Caco-2 (cell line): Measurements from ENCODE around the gene PADI4. TPM values are rescaled to one million over a fixed set of nuclear protein-coding genes. Genes with fewer than 3 reads are reported as not detected.

Source experiments
- BruUV-seq: library from RNA; stranded (reverse); fragments of 400-500 nt; replicated peaks from 2 replicates; lab custom pipeline; 2021; lab: Mats Ljungman, UMichigan
- CTCF ChIA-PET: fragments of 300-600 bp; sonication (Branson Sonifier 250); formaldehyde crosslinking; loops from one replicate; lab custom pipeline; 2022; ENCODE audit warnings: antibody characterized with exemption; lab: Charles Lee
- POLR2A ChIA-PET: fragments of 300-600 bp; sonication (Branson Sonifier 250); formaldehyde crosslinking; loops from one replicate; lab custom pipeline; 2022; ENCODE audit warnings: antibody characterized with exemption; lab: Charles Lee
- DNase-seq, 2 experiments: peaks; one replicate each; pipeline versions ENCODE4 v3.0.0 to v3.0.0-alpha.2; 2020 to 2022
- H3K27me3 ChIP-seq: replicated peaks from 2 replicates; pipeline ENCODE4 v1.6.0; 2011; ENCODE audit warnings: low read length; ENCODE audit not compliant: control insufficient read depth, insufficient read depth
- H3K36me3 ChIP-seq: 2 replicates; pipeline ENCODE4 v1.5.1; 2011; ENCODE audit warnings: low read length; ENCODE audit not compliant: control insufficient read depth, insufficient read depth
- H3K4me1 ChIP-seq: fragments of 250-450 bp; sonication (Bioruptor Pico); 2 replicates; pipeline ENCODE4 v1.5.1; 2020; ENCODE audit warnings: mild to moderate bottlenecking
- H3K4me3 ChIP-seq: 2 replicates; pipeline ENCODE4 v1.5.1; 2011; ENCODE audit warnings: low read depth, mild to moderate bottlenecking, control low read depth, low read length
- H3K9me3 ChIP-seq: fragments of 250-450 bp; sonication (Bioruptor Pico); 2 replicates; pipeline ENCODE4 v1.5.1; 2020; ENCODE audit warnings: mild to moderate bottlenecking, moderate library complexity
- H3K27ac Mint-ChIP-seq: one replicate; pipeline ENCODE4 v1.8.0; 2022; ENCODE audit warnings: mixed read lengths; ENCODE audit not compliant: unreplicated experiment
- H3K27me3 Mint-ChIP-seq: one replicate; pipeline ENCODE4 v1.8.0; 2022; ENCODE audit warnings: mixed read lengths; ENCODE audit not compliant: insufficient read depth, unreplicated experiment
- H3K36me3 Mint-ChIP-seq: one replicate; pipeline ENCODE4 v1.8.0; 2022; ENCODE audit warnings: mild to moderate bottlenecking, mixed read lengths; ENCODE audit not compliant: insufficient read depth, unreplicated experiment
- H3K4me1 Mint-ChIP-seq: one replicate; pipeline ENCODE4 v1.8.0; 2022; ENCODE audit warnings: low read depth, mixed read lengths; ENCODE audit not compliant: unreplicated experiment
- H3K4me3 Mint-ChIP-seq: one replicate; pipeline ENCODE4 v1.8.0; 2022; ENCODE audit warnings: mild to moderate bottlenecking, moderate library complexity, mixed read lengths; ENCODE audit not compliant: unreplicated experiment
- H3K9me3 Mint-ChIP-seq: one replicate; pipeline ENCODE4 v1.8.0; 2022; ENCODE audit warnings: mixed read lengths; ENCODE audit not compliant: unreplicated experiment
- intact Hi-C: fragments of 100-400 bp; cut with micrococcal nuclease; formaldehyde crosslinking; loops from one replicate; pipeline ENCODE4 v1.10.0; 2022; ENCODE audit not compliant: unreplicated experiment
- total RNA-seq: library from RNA; stranded (reverse); gene quantifications from 2 replicates; pipeline ENCODE4 v1.2.3, GENCODE V29; 2022
- TF ChIP-seq, protein P1 (sequence below), 2 experiments: fragments of 200-600 bp in 1 of 2; IDR thresholded peaks; 1 replicate in 1 of 2; 2 replicates in 1 of 2; pipeline versions ENCODE4 v1.5.1 to v1.8.0; 2011 to 2022; ENCODE audit warnings: antibody characterized with exemption in 1 of 2, control low read depth in 1 of 2, inconsistent platforms in 1 of 2, low read depth in 1 of 2, low read length in 1 of 2, mild to moderate bottlenecking in 1 of 2, moderate library complexity in 1 of 2; ENCODE audit not compliant: insufficient read depth in 1 of 2, severe bottlenecking in 1 of 2, unreplicated experiment in 1 of 2

PADI4 gene
- total RNA-seq, 1 experiment from 2014 or later = not detected

DNA sequence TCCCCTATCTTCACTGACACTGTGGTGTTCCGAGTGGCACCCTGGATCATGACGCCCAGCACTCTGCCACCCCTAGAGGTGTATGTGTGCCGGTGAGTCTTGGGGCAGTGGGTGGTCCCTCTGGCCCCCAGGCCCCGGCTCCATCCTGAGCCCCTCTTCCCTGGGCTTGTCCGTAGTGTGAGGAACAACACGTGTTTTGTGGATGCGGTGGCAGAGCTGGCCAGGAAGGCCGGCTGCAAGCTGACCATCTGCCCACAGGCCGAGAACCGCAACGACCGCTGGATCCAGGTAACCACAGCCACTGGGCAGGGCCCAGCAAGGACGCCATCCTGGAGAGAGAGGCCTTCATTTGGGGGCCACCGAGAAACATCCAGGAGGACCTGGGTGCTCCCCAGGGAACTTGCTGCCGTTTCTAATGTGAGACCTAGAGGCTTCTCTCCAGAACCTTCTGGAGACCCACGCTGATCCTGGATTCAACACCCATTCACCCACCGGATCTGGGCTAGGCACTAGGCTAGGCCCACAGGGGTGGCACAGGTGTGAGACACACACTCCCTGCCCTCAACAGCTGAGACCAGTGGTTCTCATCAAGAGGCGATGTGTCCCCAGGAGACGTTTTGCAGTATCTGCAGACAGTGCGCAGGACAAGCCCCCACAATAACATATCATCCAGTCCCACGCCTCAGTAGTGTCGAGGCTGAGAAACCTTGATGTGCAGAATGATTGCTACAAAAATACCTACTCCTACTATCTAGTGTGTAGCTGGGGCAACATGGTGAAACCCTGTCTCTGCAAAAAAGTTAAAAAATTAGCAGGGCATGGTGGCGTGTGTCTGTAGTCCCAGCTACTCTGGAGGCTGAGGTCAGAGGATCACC, 36.9 kb upstream of the PADI4 start:
- intact Hi-C loops = no loop called here
- Histone ChIP-seq H3K4me1 (no peaks in the 10 kb centered on the region), H3K9me3 (no peaks in the 10 kb centered on the region), H3K4me3 (no peak overlapping the region), H3K36me3 (no peaks in the 10 kb centered on the region), H3K27me3 (no peaks in the 10 kb centered on the region)
- ChIA-PET POLR2A (no interaction called here), CTCF (no interaction called here)
- H3K4me1 Mint-ChIP-seq = no peaks in the 10 kb centered on the region
- no peak overlapping the region for H3K27ac Mint-ChIP-seq
- H3K27me3 Mint-ChIP-seq = no peaks in the 10 kb centered on the region
- TF ChIP-seq, protein P1, sequence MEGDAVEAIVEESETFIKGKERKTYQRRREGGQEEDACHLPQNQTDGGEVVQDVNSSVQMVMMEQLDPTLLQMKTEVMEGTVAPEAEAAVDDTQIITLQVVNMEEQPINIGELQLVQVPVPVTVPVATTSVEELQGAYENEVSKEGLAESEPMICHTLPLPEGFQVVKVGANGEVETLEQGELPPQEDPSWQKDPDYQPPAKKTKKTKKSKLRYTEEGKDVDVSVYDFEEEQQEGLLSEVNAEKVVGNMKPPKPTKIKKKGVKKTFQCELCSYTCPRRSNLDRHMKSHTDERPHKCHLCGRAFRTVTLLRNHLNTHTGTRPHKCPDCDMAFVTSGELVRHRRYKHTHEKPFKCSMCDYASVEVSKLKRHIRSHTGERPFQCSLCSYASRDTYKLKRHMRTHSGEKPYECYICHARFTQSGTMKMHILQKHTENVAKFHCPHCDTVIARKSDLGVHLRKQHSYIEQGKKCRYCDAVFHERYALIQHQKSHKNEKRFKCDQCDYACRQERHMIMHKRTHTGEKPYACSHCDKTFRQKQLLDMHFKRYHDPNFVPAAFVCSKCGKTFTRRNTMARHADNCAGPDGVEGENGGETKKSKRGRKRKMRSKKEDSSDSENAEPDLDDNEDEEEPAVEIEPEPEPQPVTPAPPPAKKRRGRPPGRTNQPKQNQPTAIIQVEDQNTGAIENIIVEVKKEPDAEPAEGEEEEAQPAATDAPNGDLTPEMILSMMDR (IDR thresholded peaks at IDR 0.05; ENCODE audit: insufficient read depth in 1 of 2, low read depth in 1 of 2, low read length in 1 of 2, severe bottlenecking in 1 of 2, unreplicated experiment in 1 of 2) = no peak
- H3K4me3 Mint-ChIP-seq = no peak overlapping the region
- no TSS peak for BruUV-seq
- no peak for DNase-seq
- H3K36me3 Mint-ChIP-seq = no peaks in the 10 kb centered on the region
- H3K9me3 Mint-ChIP-seq = no peaks in the 10 kb centered on the region

DNA sequence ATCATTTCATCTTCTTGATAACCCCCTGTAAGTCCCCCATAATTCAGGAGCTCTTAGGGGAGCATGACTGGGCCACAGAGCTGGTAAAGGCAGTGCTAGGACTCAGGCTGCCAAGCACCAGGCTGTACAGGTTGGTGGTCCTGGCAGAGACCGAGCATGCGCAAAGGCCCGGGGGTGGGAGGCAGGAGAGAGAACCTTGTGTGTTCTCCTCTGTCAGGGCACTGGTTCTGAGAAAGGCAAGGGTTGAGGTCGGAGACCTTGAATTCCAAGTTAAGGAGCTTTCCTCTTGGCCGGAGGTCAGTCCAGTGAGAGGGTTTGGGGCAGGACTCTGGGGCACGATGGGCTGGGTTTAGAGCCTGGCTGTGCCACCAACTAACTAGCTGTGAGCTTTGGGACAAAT, 35.9 kb upstream of the PADI4 start:
- H3K27me3 ChIP-seq = no peaks in the 10 kb centered on the region
- Mint-ChIP-seq H3K27me3 (no peaks in the 10 kb centered on the region), H3K27ac (no peak overlapping the region), H3K9me3 (no peaks in the 10 kb centered on the region), H3K4me1 (no peaks in the 10 kb centered on the region), H3K4me3 (no peak overlapping the region), H3K36me3 (no peaks in the 10 kb centered on the region)
- DNase-seq = no peak
- no peaks in the 10 kb centered on the region for H3K9me3 ChIP-seq
- intact Hi-C loops = no loop called here
- no TSS peak for BruUV-seq
- H3K4me3 ChIP-seq = no peak overlapping the region
- POLR2A ChIA-PET = no interaction called here
- H3K36me3 ChIP-seq = no peaks in the 10 kb centered on the region
- TF ChIP-seq, protein P1 (IDR thresholded peaks at IDR 0.05; ENCODE audit: insufficient read depth in 1 of 2, low read depth in 1 of 2, low read length in 1 of 2, severe bottlenecking in 1 of 2, unreplicated experiment in 1 of 2) = no peak
- CTCF ChIA-PET = no interaction called here
- H3K4me1 ChIP-seq = no peaks in the 10 kb centered on the region

DNA sequence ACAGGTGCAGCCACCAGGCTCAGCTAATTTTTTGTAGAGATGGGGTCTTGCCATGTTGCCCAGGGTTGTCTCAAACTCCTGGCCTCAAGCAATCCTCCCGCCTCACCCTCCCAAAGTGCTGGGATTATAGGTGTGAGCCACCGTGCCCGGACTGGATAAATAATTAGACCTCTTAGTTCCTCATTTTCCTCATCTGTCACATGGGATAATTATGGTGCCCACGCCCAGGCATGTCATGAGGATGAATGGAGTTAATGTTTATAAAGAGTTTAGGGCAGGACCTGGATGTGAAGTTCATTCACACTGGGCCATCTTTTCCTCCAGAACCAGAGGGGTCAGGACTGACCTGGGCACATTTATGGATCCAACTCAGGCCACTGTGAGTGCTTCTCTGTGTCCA, 35.4 kb upstream of the PADI4 start:
- Histone ChIP-seq H3K27me3 (no peaks in the 10 kb centered on the region), H3K4me1 (no peaks in the 10 kb centered on the region), H3K9me3 (no peaks in the 10 kb centered on the region), H3K4me3 (no peak overlapping the region), H3K36me3 (no peaks in the 10 kb centered on the region)
- ChIA-PET POLR2A (no interaction called here), CTCF (no interaction called here)
- Mint-ChIP-seq H3K36me3 (no peaks in the 10 kb centered on the region), H3K27ac (no peak overlapping the region), H3K9me3 (no peaks in the 10 kb centered on the region), H3K27me3 (no peaks in the 10 kb centered on the region), H3K4me1 (no peaks in the 10 kb centered on the region), H3K4me3 (no peak overlapping the region)
- TF ChIP-seq, protein P1 (IDR thresholded peaks at IDR 0.05; ENCODE audit: insufficient read depth in 1 of 2, low read depth in 1 of 2, low read length in 1 of 2, severe bottlenecking in 1 of 2, unreplicated experiment in 1 of 2) = no peak
- no TSS peak for BruUV-seq
- no peak for DNase-seq
- intact Hi-C loops = no loop called here
